ENCODE measurements around the gene SPATA2.

Gene SPATA2

GRCh38 chr20:49913399-49914047, 1.8 kb downstream of the SPATA2 start:
- no peak for DNase-seq (ENCODE audit: low read depth, low spot score)
- POLR2A ChIA-PET, result interaction anchor here (1.1 kb wide), 1 partner anchor 333 kb away, joined by 3 read pairs; no protein-coding TSS in a partner anchor
- CTCF ChIA-PET, result interaction anchor here (0.6 to 16.4 kb wide), 12 partner anchors 10 to 430 kb away, joined by 3 to 158 read pairs (median 3); no protein-coding TSS in a partner anchor
- H3K4me3 ChIP-seq (ENCODE audit: low read depth, low read length), result peak overlapping the region; percentile 96; the same call in 1 of the 2 replicates
- TF ChIP-seq CTCF (IDR thresholded peaks at IDR 0.05; ENCODE audit: insufficient read depth, low read length, missing control alignments), result no peak

- no peak for TF ChIP-seq CTCF (IDR thresholded peaks at IDR 0.05; ENCODE audit: insufficient read depth, low read length, missing control alignments)
- DNase-seq (ENCODE audit: low read depth, low spot score), result no peak
- ChIA-PET CTCF (interaction anchor here (1.2 to 16.4 kb wide), 3 partner anchors 9 to 28 kb away, joined by 3 to 158 read pairs (median 4); no protein-coding TSS in a partner anchor), POLR2A (no interaction called here)
- no peak overlapping the region for H3K4me3 ChIP-seq (ENCODE audit: low read depth, low read length)
These were observed 5.0 kb downstream of the SPATA2 start for GRCh38 chr20:49910340-49910706.

GRCh38 chr20:49909499-49910339, 5.6 kb downstream of the SPATA2 start:
- CTCF ChIA-PET, result interaction anchor here (1.2 to 16.4 kb wide), 3 partner anchors 9 to 28 kb away, joined by 3 to 158 read pairs (median 4); no protein-coding TSS in a partner anchor
- no peak for DNase-seq (ENCODE audit: low read depth, low spot score)
- POLR2A ChIA-PET, result no interaction called here
- H3K4me3 ChIP-seq (ENCODE audit: low read depth, low read length), result no peak overlapping the region
- TF ChIP-seq CTCF (IDR thresholded peaks at IDR 0.05; ENCODE audit: insufficient read depth, low read length, missing control alignments), result no peak

- ChIA-PET CTCF (interaction anchor here (16.4 kb wide), 1 partner anchor 18 kb away, joined by 158 read pairs; no protein-coding TSS in a partner anchor), POLR2A (no interaction called here)
- TF ChIP-seq CTCF (IDR thresholded peaks at IDR 0.05; ENCODE audit: insufficient read depth, low read length, missing control alignments), result no peak
- H3K4me3 ChIP-seq (ENCODE audit: low read depth, low read length), result no peak overlapping the region
- no peak for DNase-seq (ENCODE audit: low read depth, low spot score)
These were observed 7.1 kb downstream of the SPATA2 start for GRCh38 chr20:49908258-49908565.

- ChIA-PET POLR2A (interaction anchor here (1.1 kb wide), 1 partner anchor 8 kb away, joined by 6 read pairs; no protein-coding TSS in a partner anchor), CTCF (interaction anchor here (16.4 kb wide), 1 partner anchor 18 kb away, joined by 158 read pairs; no protein-coding TSS in a partner anchor)
- no peak overlapping the region for H3K4me3 ChIP-seq (ENCODE audit: low read depth, low read length)
- no peak for DNase-seq (ENCODE audit: low read depth, low spot score)
- no peak for TF ChIP-seq CTCF (IDR thresholded peaks at IDR 0.05; ENCODE audit: insufficient read depth, low read length, missing control alignments)
These were observed 7.7 kb downstream of the SPATA2 start for GRCh38 chr20:49907405-49908257.
